Mucosa of descending colon (tissue), 3 donors: ENCODE results near the gene CDON. TPM values are rescaled to one million over a fixed set of nuclear protein-coding genes. Genes with fewer than 3 reads are reported as not detected.

Experiments used
- ATAC-seq: fragments of 200-7000 bp; cut with Tn5 transposase; one replicate; pipeline ENCODE4 v1.9.1; 2020; ENCODE audit warnings: mild to moderate bottlenecking, moderate library complexity
- DNase-seq, 3 donors: peaks; one replicate each; pipeline ENCODE4 v3.0.0-alpha.2; 2020
- H3K36me3 ChIP-seq: fragments of 200-600 bp; one replicate; pipeline ENCODE4 v1.8.0; 2021; ENCODE audit warnings: low read depth, mild to moderate bottlenecking
- H3K4me1 ChIP-seq: fragments of 200-600 bp; one replicate; pipeline ENCODE4 v1.8.0; 2021; ENCODE audit warnings: low read depth, mild to moderate bottlenecking
- H3K4me3 ChIP-seq: fragments of 200-600 bp; one replicate; pipeline ENCODE4 v1.8.0; 2021; ENCODE audit warnings: mild to moderate bottlenecking
- H3K9me3 ChIP-seq: fragments of 200-600 bp; one replicate; pipeline ENCODE4 v1.8.0; 2021; ENCODE audit warnings: mild to moderate bottlenecking
- CTCF ChIP-seq: fragments of 200-600 bp; IDR thresholded peaks from one replicate; pipeline ENCODE4 v1.8.0; 2022; ENCODE audit warnings: antibody characterized with exemption, mild to moderate bottlenecking
- intact Hi-C, 2 donors: fragments of 100-400 bp; cut with DNase I in 1 of 2; cut with micrococcal nuclease in 1 of 2; formaldehyde crosslinking; loops; one replicate each; pipeline versions ENCODE4 v1.11.0 to v1.11.1; 2022; cut with DNase I, micrococcal nuclease
- total RNA-seq, 3 donors: library from RNA; stranded (reverse); fragmentation: NEBNext Ultra II Directional in 2 of 3; extraction: Animal tissue kit (Norgen Biotek cat#: 25700) in 2 of 3; gene quantifications; one replicate each; pipeline versions ENCODE4 v1.2.1 to v1.2.4, GENCODE V29; 2021 to 2023
- donor health status: DM: no; HTN: no; CAD: no; lungs with moderate emphysema.
- donor health status: DM: no; HTN: no; CAD: no.
- donor health status: DM: no; HTN: yes; CAD: no.

The CDON gene
- total RNA-seq, 3 donors from 2014 or later: 3.8 to 91.6 (median 6.6) TPM

GRCh38 chr11:125945797-125946520, 116.7 kb downstream of the CDON start, which contains the start of gene VSIG10L2:
TSS of gene VSIG10L2 (plus strand) at chr11:125946044. CDS start at chr11:125946056, 12 bp downstream.
- H3K4me1 ChIP-seq: no peaks in the 10 kb centered on the region
- intact Hi-C loops: no loop called here

GRCh38 chr11:125945011-125945796, 117.5 kb downstream of the CDON start:
- Histone ChIP-seq H3K4me3 (no peak overlapping the region), H3K36me3 (no peaks in the 10 kb centered on the region), H3K4me1 (no peaks in the 10 kb centered on the region), H3K9me3 (no peaks in the 10 kb centered on the region)
- intact Hi-C loops: no loop called here
- ATAC-seq (no peak), DNase-seq (no peak)
- TF ChIP-seq CTCF: no peak

More at GRCh38 chr11:125945797-125946520, 116.7 kb downstream of the CDON start, which contains the start of gene VSIG10L2:
- H3K4me3 ChIP-seq: no peak within 1 kb of the TSS
- no peaks in the 10 kb centered on the region for H3K9me3 ChIP-seq
- DNase-seq (no peak), ATAC-seq (no peak)
- no peaks in the 10 kb centered on the region for H3K36me3 ChIP-seq
- no peak for TF ChIP-seq CTCF

GRCh38 chr11:125944350-125945010, 118.2 kb downstream of the CDON start:
- Histone ChIP-seq H3K4me3 (no peak overlapping the region), H3K9me3 (no peaks in the 10 kb centered on the region), H3K4me1 (no peaks in the 10 kb centered on the region), H3K36me3 (no peaks in the 10 kb centered on the region)
- DNase-seq (no peak), ATAC-seq (no peak)
- intact Hi-C loops: no loop called here
- no peak for TF ChIP-seq CTCF

- H3K9me3 ChIP-seq: no peaks in the 10 kb centered on the region
- no peak overlapping the region for H3K4me3 ChIP-seq
- H3K4me1 ChIP-seq: no peaks in the 10 kb centered on the region
- DNase-seq (no peak), ATAC-seq (no peak)
- intact Hi-C loops: no loop called here
- no peak for TF ChIP-seq CTCF
- no peaks in the 10 kb centered on the region for H3K36me3 ChIP-seq
Measured at GRCh38 chr11:125943661-125944349, 118.9 kb downstream of the CDON start.

GRCh38 chr11:125942771-125943428, 119.8 kb downstream of the CDON start:
- ATAC-seq (no peak), DNase-seq (no peak)
- intact Hi-C loops: no loop called here
- Histone ChIP-seq H3K9me3 (no peaks in the 10 kb centered on the region), H3K4me1 (no peaks in the 10 kb centered on the region), H3K36me3 (no peaks in the 10 kb centered on the region), H3K4me3 (no peak overlapping the region)
- no peak for TF ChIP-seq CTCF
